Endometrial microvascular endothelial cells (primary cell): Measurements from ENCODE around the gene MCM9. TPM values are rescaled to one million over a fixed set of nuclear protein-coding genes. Genes with fewer than 3 reads are reported as not detected.
"Not testable (repeated sequence)": the region's sequence is repeated elsewhere in the genome, so short reads cannot be mapped to it uniquely, and the experiment has no call there.

Source experiments
- in situ Hi-C: cut with HindIII; loops from 2 replicates; pipeline ENCODE4 v1.10.0; 2017; ENCODE audit warnings: low sequenced_read_pairs, low pct_unique_long_range_greater_than_20kb; ENCODE audit errors: inconsistent ontology term
- total RNA-seq: library from RNA; depleted of rRNA; stranded (reverse); fragments of >200 nt; gene quantifications from one replicate; pipeline ENCODE4 v1.2.3, GENCODE V29; 2015; ENCODE audit errors: inconsistent ontology term

Gene MCM9
- total RNA-seq, 1 donor from 2014 or later = 12.9 TPM

GRCh38 chr6:118873239-118873638 is 61.7 kb downstream of the MCM9 start:
- in situ Hi-C loops = no loop called here

GRCh38 chr6:118872726-118873125 is 62.2 kb downstream of the MCM9 start:
- in situ Hi-C loops = no loop called here

GRCh38 chr6:118872318-118872717 is 62.6 kb downstream of the MCM9 start:
- in situ Hi-C loops = no loop called here

DNA sequence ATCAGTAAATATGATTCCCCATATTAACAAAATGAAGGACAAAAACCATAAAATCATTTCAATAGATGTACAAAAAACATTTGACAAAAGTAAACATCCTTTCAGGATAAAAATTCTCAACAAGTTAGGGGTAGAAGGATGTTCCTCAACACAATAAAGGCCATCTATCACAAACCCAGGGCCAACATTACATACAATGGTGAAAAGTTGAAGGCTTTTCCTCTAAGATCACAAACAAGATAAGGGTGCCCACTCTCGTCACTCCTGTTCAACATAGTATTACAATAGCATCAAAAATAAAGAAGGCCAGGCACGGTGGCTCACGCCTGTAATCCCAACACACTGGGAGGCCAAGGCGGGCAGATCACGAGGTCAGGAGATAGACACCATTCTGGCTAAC is 63.6 kb downstream of the MCM9 start:
- in situ Hi-C loops = no loop called here

- in situ Hi-C loops = no loop called here
These were observed 64.9 kb downstream of the MCM9 start for GRCh38 chr6:118869894-118870589.

- in situ Hi-C loops = no loop called here
These were observed 65.6 kb downstream of the MCM9 start for GRCh38 chr6:118869350-118869749.

GRCh38 chr6:118868901-118869300 is 66.1 kb downstream of the MCM9 start:
- in situ Hi-C loops = not testable (repeated sequence)

DNA sequence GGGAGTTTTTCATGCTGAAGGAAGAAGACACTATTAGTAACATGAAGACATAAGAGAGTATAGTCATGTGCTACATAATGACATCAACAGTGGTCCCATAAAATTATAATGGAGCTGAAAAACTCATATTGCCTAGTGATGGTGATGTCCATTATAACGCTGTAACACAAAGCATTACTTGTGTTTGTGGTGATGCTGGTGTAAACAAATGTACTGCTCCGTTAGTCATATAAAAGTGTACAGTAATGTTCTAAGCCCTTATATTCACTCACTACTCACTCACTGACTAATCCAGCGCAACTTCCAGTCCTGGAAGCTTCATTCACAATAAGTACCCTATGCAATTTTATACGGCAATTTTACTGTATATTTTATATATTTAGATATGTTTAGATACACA is 67.8 kb downstream of the MCM9 start:
- in situ Hi-C loops = no loop called here

DNA sequence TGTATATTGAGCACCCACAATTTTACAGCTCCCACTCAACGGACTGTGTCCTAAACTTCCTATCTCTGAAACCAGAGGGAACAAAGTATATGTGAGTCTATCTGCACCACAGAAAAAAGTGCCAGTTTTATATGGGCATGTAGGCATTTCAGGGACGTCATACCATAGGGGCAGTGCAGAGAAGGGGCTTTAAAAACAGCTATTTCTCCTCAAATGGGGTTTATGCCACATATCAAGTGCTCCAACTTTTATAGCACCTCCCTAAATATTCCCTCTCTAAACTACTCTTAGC is 69.9 kb downstream of the MCM9 start:
- in situ Hi-C loops = no loop called here

GRCh38 chr6:118864341-118865099 is 70.4 kb downstream of the MCM9 start:
- in situ Hi-C loops = no loop called here

DNA sequence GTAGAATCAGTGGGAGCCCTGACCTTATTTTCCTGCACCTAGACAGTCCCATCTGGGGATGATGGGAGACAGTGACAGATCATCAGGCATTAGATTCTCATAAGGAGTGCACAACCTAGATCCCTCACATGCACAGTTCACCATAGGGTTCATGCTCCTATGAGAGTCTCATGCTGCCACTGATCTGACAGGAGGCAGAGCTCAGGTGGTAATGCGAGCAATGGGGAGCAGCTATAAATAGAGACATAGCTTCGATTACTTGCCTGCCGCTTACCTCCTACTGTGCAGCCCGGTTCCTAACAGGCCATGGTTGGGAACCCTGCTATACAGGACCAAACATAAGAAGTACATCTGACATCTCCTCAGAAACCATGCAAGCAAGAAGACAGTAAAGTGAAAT is 72.5 kb downstream of the MCM9 start:
- in situ Hi-C loops = no loop called here

DNA sequence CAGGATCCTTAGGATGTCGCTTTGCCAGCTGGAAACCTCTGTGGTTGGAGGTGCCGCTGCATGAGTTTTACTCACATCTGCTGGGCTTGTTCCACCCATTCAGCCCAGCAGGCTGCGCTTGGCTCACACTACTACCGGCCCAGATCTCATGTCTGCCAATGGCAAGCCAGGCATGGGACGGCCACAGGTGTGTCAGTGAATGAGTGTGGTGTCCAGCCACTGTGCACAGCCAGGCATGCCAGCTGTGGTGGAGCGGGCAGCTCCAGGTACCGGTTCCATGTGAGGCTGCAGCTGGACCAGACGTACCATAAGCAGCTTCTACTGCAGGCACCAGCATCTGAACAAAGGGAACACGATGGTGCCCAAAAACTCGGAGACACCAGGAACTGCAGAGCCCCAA is 74.1 kb downstream of the MCM9 start:
- in situ Hi-C loops = no loop called here

- in situ Hi-C loops = no loop called here
These were observed 74.6 kb downstream of the MCM9 start for GRCh38 chr6:118860363-118860762.

- in situ Hi-C loops = no loop called here
These were observed 75.4 kb downstream of the MCM9 start for GRCh38 chr6:118859517-118860064.

- in situ Hi-C loops = no loop called here
These were observed 78.7 kb downstream of the MCM9 start for GRCh38 chr6:118856301-118856700.

GRCh38 chr6:118853408-118853807 is 81.6 kb downstream of the MCM9 start:
- in situ Hi-C loops = no loop called here

- in situ Hi-C loops = no loop called here
These were observed 90.0 kb downstream of the MCM9 start for GRCh38 chr6:118844915-118845314.

- in situ Hi-C loops = no loop called here
These were observed 91.1 kb downstream of the MCM9 start for GRCh38 chr6:118843685-118844390.

- in situ Hi-C loops = no loop called here
These were observed 104.3 kb downstream of the MCM9 start for GRCh38 chr6:118830691-118831090.
